Fibroblast of skin of abdomen (primary cell): ENCODE results near the gene PCYT2.
"Not testable (repeated sequence)": the region's sequence is repeated elsewhere in the genome, so short reads cannot be mapped to it uniquely, and the experiment has no call there.

Experiments
- DNase-seq: peaks from one replicate; pipeline ENCODE4 v3.0.0-alpha.2; 2013

Gene PCYT2

GRCh38 chr17:81927152-81927652, 16.0 kb upstream of the PCYT2 start:
- no peak for DNase-seq

- DNase-seq = peak; percentile 69
Measured at GRCh38 chr17:81926451-81927151, 15.4 kb upstream of the PCYT2 start.

- DNase-seq = no peak
Measured at GRCh38 chr17:81925860-81926450, 14.8 kb upstream of the PCYT2 start.

- DNase-seq = no peak
Measured at GRCh38 chr17:81924557-81925532, 13.6 kb upstream of the PCYT2 start.

- peak; percentile 75 for DNase-seq
Measured at GRCh38 chr17:81923302-81924260, 12.4 kb upstream of the PCYT2 start.

- no peak for DNase-seq
Measured at GRCh38 chr17:81922566-81923301, 11.5 kb upstream of the PCYT2 start.

- DNase-seq = no peak
Measured at GRCh38 chr17:81921996-81922565, 10.9 kb upstream of the PCYT2 start.

GRCh38 chr17:81921537-81921862, 10.3 kb upstream of the PCYT2 start:
- no peak for DNase-seq

- DNase-seq = no peak
Measured at GRCh38 chr17:81920612-81921536, 9.7 kb upstream of the PCYT2 start.

- DNase-seq = no peak
Measured at GRCh38 chr17:81918832-81919545, 7.8 kb upstream of the PCYT2 start.

- DNase-seq = not testable (repeated sequence)
Measured at GRCh38 chr17:81918333-81918669, 7.1 kb upstream of the PCYT2 start.

GRCh38 chr17:81917565-81918332, 6.5 kb upstream of the PCYT2 start, which contains the start of gene SIRT7:
Gene SIRT7 (minus strand): TSS chr17:81918176. CDS start chr17:81918131, 45 bp downstream.
- DNase-seq = peak; percentile 67

- no peak for DNase-seq
Measured at GRCh38 chr17:81916234-81917001, 5.2 kb upstream of the PCYT2 start.

- DNase-seq = no peak
Measured at GRCh38 chr17:81915331-81915730, 4.1 kb upstream of the PCYT2 start.

- DNase-seq = no peak
Measured at GRCh38 chr17:81914103-81914850, 3.1 kb upstream of the PCYT2 start.

GRCh38 chr17:81913394-81914102, 2.3 kb upstream of the PCYT2 start:
- DNase-seq = no peak
